IMR-90 (cell line): Measurements from ENCODE around the gene TCEAL4. TPM values are rescaled to one million over a fixed set of nuclear protein-coding genes. Genes with fewer than 3 reads are reported as not detected.
"Not testable (repeated sequence)": the region's sequence is repeated elsewhere in the genome, so short reads cannot be mapped to it uniquely, and the experiment has no call there.

Experiments used
- ATAC-seq: fragments of 200-7000 bp; cut with Tn5 transposase; 2 replicates; pipeline ENCODE4 v1.9.1; 2020; ENCODE audit warnings: low read depth, mild to moderate bottlenecking, moderate library complexity
- BruUV-seq: library from RNA; stranded (reverse); fragments of 400-500 nt; replicated peaks from 2 replicates; lab custom pipeline; 2021; lab: Mats Ljungman, UMichigan
- CTCF ChIA-PET: fragments of 300-600 bp; formaldehyde crosslinking; extraction: SDS; loops from one replicate; lab custom pipeline; 2021; ENCODE audit warnings: antibody characterized with exemption; lab: Yijun Ruan, JAX
- POLR2A ChIA-PET: fragments of 300-600 bp; sonication (Branson Sonifier 250); formaldehyde crosslinking; loops from one replicate; lab custom pipeline; 2022; ENCODE audit warnings: antibody characterized with exemption; ENCODE audit not compliant: unreplicated experiment; lab: Charles Lee
- DNase-seq: peaks from one replicate; pipeline ENCODE4 v3.0.0; 2013
- H2AFZ ChIP-seq: replicated peaks from 2 replicates; pipeline ENCODE3; 2013; ENCODE audit warnings: low read length, mild to moderate bottlenecking; ENCODE audit not compliant: poor library complexity
- H2AK5ac ChIP-seq: 2 replicates; pipeline ENCODE4 v1.6.1; 2013; ENCODE audit warnings: low read depth, low read length, inconsistent platforms
- H2AK9ac ChIP-seq: replicated peaks from 2 replicates; pipeline ENCODE3; 2013; ENCODE audit warnings: mild to moderate bottlenecking, low read depth, low read length, moderate library complexity; ENCODE audit not compliant: poor library complexity
- H2BK120ac ChIP-seq: 2 replicates; pipeline ENCODE4 v1.6.1; 2013; ENCODE audit warnings: low read depth, low read length, inconsistent platforms
- H2BK15ac ChIP-seq: 3 replicates; pipeline ENCODE4 v1.6.1; 2013; ENCODE audit warnings: low read depth, low read length, inconsistent platforms
- H2BK20ac ChIP-seq: 2 replicates; pipeline ENCODE4 v1.6.1; 2013; ENCODE audit warnings: low read depth, mild to moderate bottlenecking, inconsistent platforms, low read length, moderate library complexity
- H2BK5ac ChIP-seq: 2 replicates; pipeline ENCODE4 v1.6.1; 2013; ENCODE audit warnings: mild to moderate bottlenecking, low read depth, low read length, inconsistent platforms; ENCODE audit not compliant: poor library complexity, severe bottlenecking
- H3K14ac ChIP-seq: replicated peaks from 2 replicates; pipeline ENCODE4 v1.6.1; 2013; ENCODE audit warnings: low read depth, low read length, inconsistent platforms
- H3K18ac ChIP-seq: 2 replicates; pipeline ENCODE4 v1.6.1; 2013; ENCODE audit warnings: low read depth, low read length, control low read depth
- H3K23ac ChIP-seq: 2 replicates; pipeline ENCODE4 v1.6.1; 2013; ENCODE audit warnings: low read depth, low read length, inconsistent platforms
- H3K27ac ChIP-seq: 2 replicates; pipeline ENCODE4 v1.5.1; 2013; ENCODE audit warnings: mild to moderate bottlenecking, control low read depth, low read length; ENCODE audit not compliant: insufficient read depth
- H3K27me3 ChIP-seq: 2 replicates; pipeline ENCODE4 v1.6.1; 2013; ENCODE audit warnings: low read length; ENCODE audit not compliant: control insufficient read depth, insufficient read depth
- H3K36me3 ChIP-seq: 2 replicates; pipeline ENCODE4 v1.6.1; 2013; ENCODE audit warnings: low read length, mixed read lengths; ENCODE audit not compliant: control insufficient read depth, insufficient read depth
- H3K4ac ChIP-seq: 2 replicates; pipeline ENCODE4 v1.6.1; 2013; ENCODE audit warnings: low read depth, low read length, inconsistent platforms
- H3K4me1 ChIP-seq: 2 replicates; pipeline ENCODE4 v1.6.1; 2013; ENCODE audit warnings: low read length, mixed read lengths; ENCODE audit not compliant: control insufficient read depth, insufficient read depth
- H3K4me2 ChIP-seq: 2 replicates; pipeline ENCODE4 v1.6.1; 2013; ENCODE audit warnings: low read depth, mild to moderate bottlenecking, control low read depth, low read length, moderate library complexity
- H3K4me3 ChIP-seq: 2 replicates; pipeline ENCODE4 v1.5.1; 2013; ENCODE audit warnings: low read depth, mild to moderate bottlenecking, control low read depth, low read length, moderate library complexity; ENCODE audit not compliant: insufficient read depth
- H3K56ac ChIP-seq: 2 replicates; pipeline ENCODE4 v1.6.1; 2013; ENCODE audit warnings: low read length, inconsistent platforms; ENCODE audit not compliant: insufficient read depth; ENCODE audit errors: extremely low read depth
- H3K79me1 ChIP-seq, 2 experiments: 2 replicates each; pipeline ENCODE4 v1.6.1; 2013; ENCODE audit warnings: low read length in 2 of 2, inconsistent platforms in 1 of 2, low read depth in 1 of 2
- H3K9ac ChIP-seq: 2 replicates; pipeline ENCODE4 v1.6.1; 2013; ENCODE audit warnings: low read depth, low read length, control low read depth
- H3K9me1 ChIP-seq: 2 replicates; pipeline ENCODE4 v1.6.1; 2013; ENCODE audit warnings: low read length, inconsistent platforms; ENCODE audit not compliant: insufficient read depth
- H3K9me3 ChIP-seq: 2 replicates; pipeline ENCODE4 v1.6.1; 2013; ENCODE audit warnings: low read length; ENCODE audit not compliant: control insufficient read depth, insufficient read depth
- H4K20me1 ChIP-seq: 2 replicates; pipeline ENCODE4 v1.6.1; 2013; ENCODE audit warnings: low read length, inconsistent platforms; ENCODE audit not compliant: insufficient read depth
- H4K5ac ChIP-seq: 2 replicates; pipeline ENCODE4 v1.6.1; 2013; ENCODE audit warnings: mild to moderate bottlenecking, low read depth, low read length, control low read depth
- H4K8ac ChIP-seq, 2 experiments: 2 replicates each; pipeline ENCODE4 v1.6.1; 2013; ENCODE audit warnings: low read depth in 2 of 2, low read length in 2 of 2, control low read depth in 1 of 2, inconsistent platforms in 1 of 2
- H4K91ac ChIP-seq: 2 replicates; pipeline ENCODE4 v1.6.1; 2013; ENCODE audit warnings: low read depth, low read length, inconsistent platforms; ENCODE audit not compliant: insufficient read depth
- WGBS, 2 experiments: methylation state at CpG; one replicate each; pipeline versions ENCODE4 v1.1.5 to v1.1.7; 2013; ENCODE audit warnings: missing lambda C conversion rate in 2 of 2; ENCODE audit not compliant: insufficient read length in 1 of 2; ENCODE audit errors: extremely low coverage in 2 of 2; 5-methylcytosine and 5-hydroxymethylcytosine counted together
- dilution Hi-C: fragments of 300-500 bp; cut with HindIII; formaldehyde crosslinking; loops from one replicate; pipeline ENCODE4 v1.14.3; 2018; ENCODE audit warnings: low sequenced_read_pairs; ENCODE audit not compliant: unreplicated experiment
- in situ Hi-C: fragments of 300-500 bp; cut with MboI; formaldehyde crosslinking; loops from 3 replicates; pipeline ENCODE4 v1.14.3; 2019; ENCODE audit warnings: low sequenced_read_pairs, inconsistent platforms, mixed read lengths
- intact Hi-C: fragments of 100-400 bp; cut with micrococcal nuclease; formaldehyde crosslinking; loops from 2 replicates; pipeline ENCODE4 v1.10.0; 2022
- polyA plus RNA-seq, 3 experiments: library from polyadenylated mRNA; depleted of rRNA; stranded (reverse); fragments of >200 nt; gene quantifications; 2 replicates each; pipeline ENCODE4 v1.2.3, GENCODE V29; 2012; ENCODE audit warnings: low replicate concordance in 1 of 3
- total RNA-seq: library from RNA; depleted of rRNA; stranded (reverse); fragments of >200 nt; gene quantifications from 2 replicates; pipeline ENCODE4 v1.2.3, GENCODE V29; 2012

The TCEAL4 gene
- total and polyA plus RNA-seq, 2 of the 4 experiments (the other 2 are of a cell fraction): 11.1 to 31.9 TPM

GRCh38 chrX:103595202-103595601, 9.9 kb downstream of the TCEAL4 start:
- H3K4me2 ChIP-seq, H3K4me1 ChIP-seq, H3K56ac ChIP-seq, H3K23ac ChIP-seq, H3K9me1 ChIP-seq, H2BK5ac ChIP-seq, ATAC-seq, H3K14ac ChIP-seq, H3K27ac ChIP-seq, intact Hi-C loops, H2BK20ac ChIP-seq, H2AK9ac ChIP-seq, H3K79me1 ChIP-seq, H3K9ac ChIP-seq, in situ Hi-C loops, POLR2A ChIA-PET, H3K18ac ChIP-seq, dilution Hi-C loops, DNase-seq, H3K4ac ChIP-seq, H2AFZ ChIP-seq, H3K27me3 ChIP-seq, H2AK5ac ChIP-seq, H4K5ac ChIP-seq, H4K91ac ChIP-seq, H2BK15ac ChIP-seq, H4K20me1 ChIP-seq, H3K36me3 ChIP-seq, H4K8ac ChIP-seq, H3K4me3 ChIP-seq, H2BK120ac ChIP-seq, BruUV-seq, H3K9me3 ChIP-seq: not testable (repeated sequence)
- 85% methylated on average over 4 of the region's 6 CpGs; no CpG with 5 or more reads in 1 of the 2 experiments for WGBS, 2 experiments
- CTCF ChIA-PET: interaction anchor here (1.1 kb wide), 1 partner anchor 15 kb away, joined by 4 read pairs; no protein-coding TSS in a partner anchor
